WTC11 (cell line): Measurements from ENCODE around the gene EVI5L.

Experiments used
- CREB1 ChIP-seq: sonication (generic); formaldehyde crosslinking; IDR thresholded peaks from 2 replicates; pipeline ENCODE4 v1.8.0; 2023; ENCODE audit warnings: mild to moderate bottlenecking, missing genetic modification reagents
- CREM ChIP-seq: sonication (generic); formaldehyde crosslinking; IDR thresholded peaks from 2 replicates; pipeline ENCODE4 v1.8.1; 2022; ENCODE audit warnings: mild to moderate bottlenecking, missing genetic modification reagents, moderate library complexity
- CTCF ChIP-seq: fragments of 200-600 bp; IDR thresholded peaks from 2 replicates; pipeline ENCODE4 v1.8.0; 2022; ENCODE audit warnings: antibody characterized with exemption
- ESRRA ChIP-seq: sonication (generic); formaldehyde crosslinking; IDR thresholded peaks from 2 replicates; pipeline ENCODE4 v1.8.1; 2022; ENCODE audit warnings: mild to moderate bottlenecking, missing genetic modification reagents, borderline replicate concordance
- PRDM15 ChIP-seq: sonication (generic); formaldehyde crosslinking; IDR thresholded peaks from 2 replicates; pipeline ENCODE4 v1.8.0; 2022; ENCODE audit warnings: missing genetic modification reagents
- ZBTB21 ChIP-seq: sonication (generic); formaldehyde crosslinking; IDR thresholded peaks from 2 replicates; pipeline ENCODE4 v1.8.1; 2023; ENCODE audit warnings: mild to moderate bottlenecking, missing genetic modification reagents, borderline replicate concordance
- TF ChIP-seq, protein P1 (sequence below): sonication (generic); formaldehyde crosslinking; IDR thresholded peaks from 2 replicates; pipeline ENCODE4 v1.8.1; 2023; ENCODE audit warnings: mild to moderate bottlenecking, moderate library complexity, missing genetic modification reagents
- TF ChIP-seq, protein P2 (sequence below): sonication (generic); formaldehyde crosslinking; IDR thresholded peaks from 2 replicates; pipeline ENCODE4 v1.8.0; 2022; ENCODE audit warnings: mild to moderate bottlenecking, missing genetic modification reagents
- TF ChIP-seq, protein P3 (sequence below): sonication (generic); formaldehyde crosslinking; IDR thresholded peaks from 2 replicates; pipeline ENCODE4 v1.8.1; 2023; ENCODE audit warnings: mild to moderate bottlenecking, missing genetic modification reagents, moderate library complexity

DNA sequence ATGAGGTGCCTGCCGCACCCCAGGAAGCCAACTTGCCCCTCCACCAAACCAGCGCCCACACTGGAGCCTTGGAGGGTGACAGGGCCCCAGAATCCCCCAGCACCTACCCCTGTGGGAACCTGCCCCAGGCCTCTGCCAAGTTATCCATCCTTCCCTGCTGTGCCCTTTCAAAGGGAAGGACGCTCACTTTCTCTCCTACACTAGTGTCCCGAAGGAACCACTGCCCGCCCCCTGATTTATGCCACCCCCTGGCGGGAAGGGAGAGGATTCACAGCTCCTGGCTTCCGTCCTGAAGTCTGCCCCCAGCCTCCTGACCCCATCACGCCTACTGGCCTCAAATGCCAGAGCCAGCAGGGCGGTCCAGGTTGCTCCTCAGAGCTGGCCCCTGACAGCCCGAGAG, 1.4 kb downstream of the EVI5L start:
- TF ChIP-seq CREM (CRISPR knock-in tag) (no peak), ZBTB21 (CRISPR knock-in tag) (no peak), CTCF (no peak), PRDM15 (no peak), CREB1 (CRISPR knock-in tag) (no peak), ESRRA (CRISPR knock-in tag) (no peak)
- TF ChIP-seq, protein P1, sequence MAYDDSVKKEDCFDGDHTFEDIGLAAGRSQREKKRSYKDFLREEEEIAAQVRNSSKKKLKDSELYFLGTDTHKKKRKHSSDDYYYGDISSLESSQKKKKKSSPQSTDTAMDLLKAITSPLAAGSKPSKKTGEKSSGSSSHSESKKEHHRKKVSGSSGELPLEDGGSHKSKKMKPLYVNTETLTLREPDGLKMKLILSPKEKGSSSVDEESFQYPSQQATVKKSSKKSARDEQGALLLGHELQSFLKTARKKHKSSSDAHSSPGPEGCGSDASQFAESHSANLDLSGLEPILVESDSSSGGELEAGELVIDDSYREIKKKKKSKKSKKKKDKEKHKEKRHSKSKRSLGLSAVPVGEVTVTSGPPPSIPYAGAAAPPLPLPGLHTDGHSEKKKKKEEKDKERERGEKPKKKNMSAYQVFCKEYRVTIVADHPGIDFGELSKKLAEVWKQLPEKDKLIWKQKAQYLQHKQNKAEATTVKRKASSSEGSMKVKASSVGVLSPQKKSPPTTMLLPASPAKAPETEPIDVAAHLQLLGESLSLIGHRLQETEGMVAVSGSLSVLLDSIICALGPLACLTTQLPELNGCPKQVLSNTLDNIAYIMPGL (CRISPR knock-in tag), result no peak
- TF ChIP-seq, protein P2, sequence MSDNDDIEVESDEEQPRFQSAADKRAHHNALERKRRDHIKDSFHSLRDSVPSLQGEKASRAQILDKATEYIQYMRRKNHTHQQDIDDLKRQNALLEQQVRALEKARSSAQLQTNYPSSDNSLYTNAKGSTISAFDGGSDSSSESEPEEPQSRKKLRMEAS (CRISPR knock-in tag), result no peak
- TF ChIP-seq, protein P3, sequence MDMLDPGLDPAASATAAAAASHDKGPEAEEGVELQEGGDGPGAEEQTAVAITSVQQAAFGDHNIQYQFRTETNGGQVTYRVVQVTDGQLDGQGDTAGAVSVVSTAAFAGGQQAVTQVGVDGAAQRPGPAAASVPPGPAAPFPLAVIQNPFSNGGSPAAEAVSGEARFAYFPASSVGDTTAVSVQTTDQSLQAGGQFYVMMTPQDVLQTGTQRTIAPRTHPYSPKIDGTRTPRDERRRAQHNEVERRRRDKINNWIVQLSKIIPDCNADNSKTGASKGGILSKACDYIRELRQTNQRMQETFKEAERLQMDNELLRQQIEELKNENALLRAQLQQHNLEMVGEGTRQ (CRISPR knock-in tag), result no peak
